ENCODE results near the gene SLC25A1. TPM values are rescaled to one million over a fixed set of nuclear protein-coding genes. Genes with fewer than 3 reads are reported as not detected.

The SLC25A1 gene
- total RNA-seq, 4 donors from 2014 or later: 49.2 to 68.0 (median 57.3) TPM

- peak overlapping the region in 1 of 4 donors; percentile 14 for H3K27ac ChIP-seq
- intact Hi-C loops (cut with DNase I): no loop called here
- no peak for DNase-seq
- WGBS, 2 donors: 76 to 84% methylated on average over 7 to 16 of the region's 21 CpGs
- H3K27me3 ChIP-seq: peaks cover 0 to under 1% (median 0%) of the 10 kb centered on the region in 4 donors
- H3K4me3 ChIP-seq: no peak overlapping the region
- H3K36me3 ChIP-seq: peaks cover 0 to 21% (median 0%) of the 10 kb centered on the region in 3 donors
- H3K9me3 ChIP-seq: no peaks in the 10 kb centered on the region
- no peak for TF ChIP-seq CTCF (IDR thresholded peaks at IDR 0.05)
- no peak for TF ChIP-seq POLR2A (IDR thresholded peaks at IDR 0.05)
- H3K4me1 ChIP-seq: peaks cover 56 to 73% (median 65%) of the 10 kb centered on the region in 3 donors
These were observed 2.8 kb downstream of the SLC25A1 start for GRCh38 chr22:19175602-19176174.

- Histone ChIP-seq H3K4me1 (peaks cover 61 to 79% (median 68%) of the 10 kb centered on the region in 3 donors), H3K36me3 (peaks cover 0 to 21% (median 0%) of the 10 kb centered on the region in 3 donors), H3K27me3 (peaks cover 0 to 6% (median 0%) of the 10 kb centered on the region in 4 donors), H3K27ac (peak overlapping the region in 3 of 4 donors; percentile 18 to 26 (median 25)), H3K9me3 (no peaks in the 10 kb centered on the region), H3K4me3 (no peak overlapping the region)
- intact Hi-C loops (cut with DNase I): no loop called here
- DNase-seq: no peak
- TF ChIP-seq POLR2A (IDR thresholded peaks at IDR 0.05) (no peak), CTCF (IDR thresholded peaks at IDR 0.05) (no peak)
- 76 to 90% methylated on average over 2 to 3 of the region's 7 CpGs for WGBS, 2 donors
These were observed 3.4 kb downstream of the SLC25A1 start for GRCh38 chr22:19175026-19175601.

GRCh38 chr22:19174106-19175025, 4.2 kb downstream of the SLC25A1 start:
- Histone ChIP-seq H3K27me3 (peaks cover 0 to 14% (median under 1%) of the 10 kb centered on the region in 4 donors), H3K9me3 (no peaks in the 10 kb centered on the region), H3K4me3 (no peak overlapping the region), H3K36me3 (peaks cover 0 to 21% (median 0%) of the 10 kb centered on the region in 3 donors), H3K4me1 (peaks cover 64 to 83% (median 66%) of the 10 kb centered on the region in 3 donors), H3K27ac (peak overlapping the region in 3 of 4 donors; percentile 18 to 26 (median 25))
- 64% methylated on average over 5 of the region's 14 CpGs; no CpG with 5 or more reads in 1 of the 2 donors for WGBS, 2 donors
- no peak for TF ChIP-seq POLR2A (IDR thresholded peaks at IDR 0.05)
- TF ChIP-seq CTCF (IDR thresholded peaks at IDR 0.05): no peak
- no peak for DNase-seq
- intact Hi-C loops (cut with DNase I): no loop called here

- Histone ChIP-seq H3K9me3 (no peaks in the 10 kb centered on the region), H3K27ac (peak overlapping the region; percentile 7 to 96 (median 58)), H3K36me3 (peaks cover 0 to 21% (median 0%) of the 10 kb centered on the region in 3 donors), H3K27me3 (peaks cover 0 to 24% (median 6%) of the 10 kb centered on the region in 4 donors), H3K4me3 (peak overlapping the region in 2 of 4 donors; percentile 74 to 99), H3K4me1 (peaks cover 61 to 83% (median 62%) of the 10 kb centered on the region in 3 donors)
- no peak for DNase-seq
- 61% methylated on average over 13 of the region's 19 CpGs for WGBS, 2 donors
- TF ChIP-seq CTCF (IDR thresholded peaks at IDR 0.05) (no peak), POLR2A (IDR thresholded peaks at IDR 0.05) (no peak)
- intact Hi-C loops (cut with DNase I): no loop called here
These were observed 5.2 kb downstream of the SLC25A1 start for GRCh38 chr22:19173047-19174035.
